HG02759 (cell line): Measurements from ENCODE around the gene EFR3B.
"Not testable (repeated sequence)": the region's sequence is repeated elsewhere in the genome, so short reads cannot be mapped to it uniquely, and the experiment has no call there.

Experiments used
- ATAC-seq: cut with Tn5 transposase; IDR thresholded peaks from one replicate; pipeline ENCODE4 v1.9.1; 2021; ENCODE audit warnings: mild to moderate bottlenecking, moderate library complexity; ENCODE audit not compliant: unreplicated experiment

The EFR3B gene, protein sequence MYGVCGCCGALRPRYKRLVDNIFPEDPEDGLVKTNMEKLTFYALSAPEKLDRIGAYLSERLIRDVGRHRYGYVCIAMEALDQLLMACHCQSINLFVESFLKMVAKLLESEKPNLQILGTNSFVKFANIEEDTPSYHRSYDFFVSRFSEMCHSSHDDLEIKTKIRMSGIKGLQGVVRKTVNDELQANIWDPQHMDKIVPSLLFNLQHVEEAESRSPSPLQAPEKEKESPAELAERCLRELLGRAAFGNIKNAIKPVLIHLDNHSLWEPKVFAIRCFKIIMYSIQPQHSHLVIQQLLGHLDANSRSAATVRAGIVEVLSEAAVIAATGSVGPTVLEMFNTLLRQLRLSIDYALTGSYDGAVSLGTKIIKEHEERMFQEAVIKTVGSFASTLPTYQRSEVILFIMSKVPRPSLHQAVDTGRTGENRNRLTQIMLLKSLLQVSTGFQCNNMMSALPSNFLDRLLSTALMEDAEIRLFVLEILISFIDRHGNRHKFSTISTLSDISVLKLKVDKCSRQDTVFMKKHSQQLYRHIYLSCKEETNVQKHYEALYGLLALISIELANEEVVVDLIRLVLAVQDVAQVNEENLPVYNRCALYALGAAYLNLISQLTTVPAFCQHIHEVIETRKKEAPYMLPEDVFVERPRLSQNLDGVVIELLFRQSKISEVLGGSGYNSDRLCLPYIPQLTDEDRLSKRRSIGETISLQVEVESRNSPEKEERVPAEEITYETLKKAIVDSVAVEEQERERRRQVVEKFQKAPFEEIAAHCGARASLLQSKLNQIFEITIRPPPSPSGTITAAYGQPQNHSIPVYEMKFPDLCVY

DNA sequence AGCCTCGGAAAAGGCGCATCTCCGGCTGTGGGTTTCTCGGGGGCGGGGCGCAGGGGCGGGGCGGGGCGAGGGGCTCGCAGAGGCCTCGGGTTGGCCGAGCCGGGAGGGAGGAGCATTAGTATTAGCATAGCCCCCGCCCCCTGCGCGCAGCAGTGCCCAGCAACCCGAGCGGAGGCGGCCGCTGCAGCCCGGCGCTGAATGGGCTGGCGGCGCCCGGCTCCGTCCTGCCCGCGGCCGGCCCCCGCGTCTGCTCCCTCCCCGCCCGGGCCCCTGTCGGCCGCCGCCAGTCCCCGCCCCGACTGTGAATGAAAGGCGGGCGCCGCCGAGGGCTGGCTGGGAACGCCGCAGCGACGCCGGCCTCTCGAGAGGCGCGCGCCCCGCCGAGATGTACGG, at the start of gene EFR3B:
Gene EFR3B, plus strand, starts transcription at position 149 of the 393 bp plus-strand sequence. Its CDS starts 237 bp downstream, at position 386.
- peak; percentile 99 for ATAC-seq

DNA sequence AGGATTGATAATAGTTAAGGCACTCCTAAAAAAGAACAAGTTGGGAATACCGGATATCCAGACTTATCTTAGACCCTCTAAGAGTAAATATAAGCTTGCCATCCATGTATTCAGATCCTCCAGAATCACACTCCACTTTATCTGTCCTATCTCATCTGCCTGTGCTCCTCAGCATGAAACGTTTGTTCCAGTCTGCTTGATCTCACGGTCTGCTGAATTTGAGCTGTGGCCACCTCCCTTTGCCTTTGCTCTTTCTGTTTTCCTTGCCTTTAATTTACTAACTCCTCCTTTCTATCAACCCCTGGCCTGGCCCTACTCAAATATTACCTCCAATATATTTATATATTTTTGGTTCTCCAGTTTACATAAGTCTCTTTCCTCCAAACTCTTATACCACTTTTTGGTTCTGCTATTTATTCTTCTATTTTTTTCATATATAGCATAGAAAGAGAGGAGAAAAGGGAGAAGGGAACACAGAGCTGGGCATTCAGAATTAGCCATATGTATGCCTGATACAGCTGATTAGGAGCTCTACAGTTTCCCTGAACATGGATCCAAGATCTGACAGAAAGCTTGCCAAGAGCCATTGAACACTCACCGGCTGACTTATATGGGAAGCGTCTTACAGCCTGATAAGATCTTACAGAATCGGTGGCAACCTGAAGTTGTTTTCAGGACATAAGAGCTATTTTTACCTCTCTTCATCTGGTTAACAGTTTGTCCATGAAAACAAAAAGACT, 48.3 kb upstream of the EFR3B start:
- no peak for ATAC-seq

DNA sequence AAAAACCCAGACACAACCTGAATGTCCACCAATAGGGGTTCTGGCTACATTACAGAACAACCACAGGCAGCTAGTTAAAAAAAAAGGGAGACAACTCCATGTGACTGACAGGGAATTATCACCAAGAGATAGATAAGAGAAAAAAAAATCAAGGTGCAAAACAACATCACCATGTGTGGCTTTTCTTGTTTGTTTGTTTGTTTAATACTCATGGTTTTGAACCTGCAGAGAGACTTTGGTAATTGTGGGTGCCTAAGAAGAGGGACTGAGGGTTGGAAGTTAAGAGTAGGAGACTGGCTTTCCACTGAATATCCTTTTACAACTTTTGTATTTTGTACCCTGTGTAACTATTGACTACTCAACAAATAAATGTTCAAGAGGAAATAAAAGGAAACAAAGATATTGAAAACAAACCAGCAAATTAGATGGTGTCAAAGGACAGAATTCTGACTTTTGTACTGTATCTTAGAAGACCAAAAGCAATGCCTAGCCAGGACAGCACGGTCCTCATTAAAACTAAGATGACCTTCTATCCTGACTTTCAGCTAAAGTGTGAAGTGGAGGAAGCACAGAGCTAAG, 47.6 kb upstream of the EFR3B start:
- ATAC-seq: no peak

DNA sequence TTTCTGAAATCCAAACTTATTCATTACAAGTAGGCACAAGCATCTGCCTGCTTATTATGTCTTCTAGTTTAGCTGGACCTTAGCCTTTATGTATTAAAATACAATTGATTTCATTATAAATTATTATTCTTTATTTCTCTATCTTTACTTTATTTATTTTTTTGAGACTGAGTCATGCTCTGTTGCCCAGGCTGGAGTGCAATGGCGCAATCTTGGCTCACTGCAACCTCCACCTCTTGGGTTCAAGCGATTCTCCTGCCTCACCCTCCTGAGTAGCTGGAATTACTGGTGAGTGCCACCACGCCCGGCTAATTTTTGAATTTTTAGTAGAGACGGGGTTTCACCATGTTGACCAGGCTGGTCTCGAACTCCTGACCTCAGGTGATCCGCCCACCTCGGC, 42.8 kb upstream of the EFR3B start:
- ATAC-seq: not testable (repeated sequence)

DNA sequence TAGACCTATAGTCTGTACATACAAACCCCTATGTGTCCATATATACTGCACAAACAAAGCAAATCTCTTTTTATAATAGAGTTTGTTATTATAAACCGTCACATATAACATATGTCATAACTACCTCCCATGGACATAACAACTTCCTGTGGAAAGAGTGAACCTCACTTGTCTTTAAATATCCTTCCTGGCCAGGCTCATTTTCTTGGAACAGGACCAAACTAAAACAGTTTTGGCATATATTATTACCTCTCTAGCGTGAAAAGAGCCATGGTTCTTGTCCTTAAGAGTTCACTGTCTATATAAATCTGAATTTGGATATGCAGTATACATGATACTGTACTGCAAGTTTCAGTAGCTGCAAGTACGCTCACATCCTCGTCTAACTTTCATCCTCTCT, 41.8 kb upstream of the EFR3B start:
- no peak for ATAC-seq

DNA sequence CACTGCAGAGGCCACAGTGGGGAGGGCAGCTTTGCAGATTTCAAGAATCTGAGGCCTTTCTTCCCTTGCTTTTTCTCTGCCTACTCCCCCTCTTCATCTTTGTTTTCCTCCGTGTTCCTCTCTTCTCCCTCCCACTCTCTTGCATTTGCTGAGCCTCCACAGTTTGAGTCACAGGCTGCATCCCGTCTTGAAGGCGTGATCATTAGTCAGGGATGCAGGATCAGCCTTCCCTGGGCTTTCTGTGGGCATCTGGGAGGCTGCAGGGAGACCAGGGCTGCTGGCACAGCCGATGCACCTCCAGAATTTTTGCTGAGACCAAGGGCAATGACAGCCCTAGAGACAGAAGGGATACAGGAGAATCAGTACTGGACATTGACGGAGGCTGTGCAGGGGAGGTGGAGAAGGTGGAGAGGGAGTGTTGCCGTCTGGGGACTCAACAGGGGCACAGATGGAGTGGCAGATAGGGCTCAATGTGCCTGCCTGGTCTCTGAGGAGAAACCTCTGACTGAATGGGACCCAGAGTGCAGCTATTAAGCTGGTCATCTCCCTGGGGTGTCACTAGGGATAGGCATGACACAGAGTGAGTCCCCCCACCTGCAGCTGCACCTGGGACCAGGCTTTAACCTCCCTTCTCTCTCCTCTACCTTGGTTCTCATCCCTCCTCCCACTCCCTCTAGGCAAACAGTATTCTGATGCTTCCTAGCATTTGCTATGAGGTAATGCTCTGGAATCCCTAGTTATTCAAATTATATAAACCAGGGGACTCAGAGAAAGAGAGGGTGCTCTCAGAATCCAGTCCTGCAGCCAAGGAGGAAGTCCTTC, 41.2 kb upstream of the EFR3B start:
- no peak for ATAC-seq

DNA sequence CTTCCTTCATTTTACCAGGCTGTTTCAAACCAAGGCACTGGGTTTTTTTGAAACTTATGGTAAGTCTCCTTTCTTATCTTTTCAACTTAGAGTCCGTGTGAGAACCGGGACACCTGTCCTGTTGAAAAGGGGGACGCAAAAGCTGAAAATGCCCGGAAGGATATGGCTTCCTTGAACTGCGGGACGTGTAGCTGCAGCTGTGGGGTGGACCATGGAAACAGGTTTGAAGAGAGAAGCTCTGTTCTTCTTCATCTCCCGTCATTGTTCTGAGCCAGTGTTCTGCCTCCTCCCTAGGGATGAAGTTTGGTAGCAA, 40.6 kb upstream of the EFR3B start:
- ATAC-seq: no peak

DNA sequence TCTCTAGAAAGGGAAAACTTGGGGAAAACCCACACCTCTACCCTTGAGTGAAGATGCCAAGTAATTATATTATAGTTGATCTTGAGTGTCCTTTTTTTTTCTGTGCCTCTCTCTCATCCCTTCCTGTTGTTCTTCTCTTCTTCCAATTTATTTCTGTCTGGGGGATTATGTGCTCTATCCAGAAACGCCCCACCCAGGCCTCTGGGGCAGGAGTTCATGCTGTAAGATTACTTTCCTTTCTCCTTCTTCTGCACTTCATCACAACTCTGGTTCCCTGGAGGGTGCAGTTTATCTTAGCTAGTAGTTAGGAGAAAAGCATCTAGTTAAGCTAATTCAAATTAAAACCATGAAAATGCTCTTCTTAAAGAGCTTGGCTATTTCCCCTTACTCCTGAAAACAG, 39.8 kb upstream of the EFR3B start:
- no peak for ATAC-seq

DNA sequence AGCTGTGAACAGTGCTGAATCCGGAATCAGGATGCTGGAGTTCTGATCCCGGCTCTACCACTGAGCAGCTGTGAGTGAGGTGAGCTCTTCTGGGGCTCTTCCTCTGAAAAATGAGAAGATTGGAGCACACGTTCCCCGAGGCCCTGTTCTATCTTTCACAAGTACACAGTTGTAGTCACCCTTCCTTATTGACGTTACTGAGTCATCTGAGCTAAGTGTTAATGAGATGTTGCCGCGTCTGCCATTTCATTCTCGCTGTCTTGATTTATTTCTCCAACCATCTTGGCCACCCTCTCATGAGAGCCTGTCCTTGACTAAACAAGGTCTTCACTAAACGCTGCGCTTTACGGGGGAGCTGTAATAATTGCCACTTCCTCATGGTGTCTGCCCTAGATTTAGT, 31.9 kb upstream of the EFR3B start:
- no peak for ATAC-seq

DNA sequence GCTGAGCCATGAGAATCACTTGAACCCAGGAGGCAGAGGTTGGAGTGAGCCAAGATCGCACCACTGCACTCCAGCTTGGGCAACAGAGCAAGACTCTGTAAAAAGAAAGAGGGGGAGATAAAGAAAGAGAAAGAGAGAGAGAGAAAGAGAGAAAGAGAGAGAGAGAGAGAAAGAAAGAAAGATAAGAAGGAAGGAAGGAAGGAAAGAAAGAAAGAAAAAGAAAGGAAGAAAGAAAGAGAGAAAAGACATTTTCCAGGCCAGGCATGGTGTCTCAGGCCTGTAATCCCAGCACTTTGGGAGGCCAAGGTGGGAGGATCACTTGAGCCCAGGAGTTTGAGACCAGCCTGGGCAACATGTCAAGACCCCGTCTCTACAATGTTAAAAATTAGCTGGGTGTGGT, 30.5 kb upstream of the EFR3B start:
- not testable (repeated sequence) for ATAC-seq

DNA sequence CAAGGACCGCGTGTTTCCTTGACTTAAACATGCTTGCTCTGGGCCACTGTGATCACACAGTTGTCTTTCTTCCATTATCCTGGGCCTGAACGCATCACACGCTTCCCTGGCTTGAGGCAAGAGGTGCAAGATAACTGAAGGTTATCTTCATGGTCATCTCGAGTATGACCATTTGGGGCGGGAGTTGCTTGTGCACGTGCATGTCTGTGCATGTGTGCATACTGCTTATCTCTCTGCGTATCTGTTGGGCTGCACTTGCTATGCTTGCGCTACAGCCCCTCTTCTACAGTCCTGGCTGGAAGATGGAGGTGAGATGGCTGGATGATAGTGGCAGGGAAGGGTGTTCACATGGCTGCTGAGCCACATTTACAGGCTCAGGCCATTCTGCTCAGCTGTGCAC, 27.2 kb upstream of the EFR3B start:
- ATAC-seq: no peak

DNA sequence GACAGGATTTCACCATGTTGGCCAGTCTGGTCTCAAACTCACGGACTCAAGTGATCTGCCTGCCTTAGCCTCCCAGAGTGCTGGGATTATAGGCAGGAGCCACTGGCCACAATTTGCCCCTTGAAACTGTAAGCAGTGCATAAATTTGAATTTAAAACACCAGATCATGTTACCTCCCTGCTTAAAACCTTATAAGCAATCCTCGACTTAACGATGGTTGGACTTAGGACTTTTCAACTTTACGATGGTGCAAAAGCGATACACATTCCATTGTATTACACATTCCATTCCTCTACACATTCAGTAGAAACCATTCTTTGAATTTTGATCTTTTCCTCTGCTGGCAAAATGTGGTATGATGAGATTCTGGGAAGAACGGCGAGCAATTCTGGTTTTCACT, 23.2 kb upstream of the EFR3B start:
- ATAC-seq: no peak

DNA sequence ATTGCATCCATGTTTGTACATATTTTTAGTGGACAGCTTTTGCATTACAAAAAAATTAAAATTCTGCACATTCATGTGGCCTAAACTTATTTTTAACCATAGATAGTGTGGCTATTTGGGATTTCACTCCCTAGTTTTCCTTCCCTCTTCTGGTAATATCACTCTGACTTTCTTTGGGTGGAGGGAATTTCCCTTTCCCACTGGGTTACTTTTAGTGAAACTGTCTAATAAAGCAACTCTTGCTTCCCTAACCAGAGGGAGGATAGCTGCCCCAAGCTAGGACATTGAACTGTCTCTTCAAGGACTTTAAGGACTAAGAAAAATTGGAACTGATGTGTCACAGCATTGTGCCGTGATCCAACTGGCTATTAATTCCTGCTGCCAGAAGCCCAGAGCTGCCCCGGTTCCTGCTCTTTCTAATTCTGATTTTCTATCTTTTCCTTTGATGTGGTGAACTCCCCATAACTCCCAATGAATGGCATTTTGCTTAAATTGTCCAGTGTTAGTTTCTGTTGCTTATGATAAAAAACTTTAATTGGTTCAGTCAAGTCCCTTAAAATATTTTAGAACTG, 20.0 kb upstream of the EFR3B start:
- ATAC-seq: no peak

DNA sequence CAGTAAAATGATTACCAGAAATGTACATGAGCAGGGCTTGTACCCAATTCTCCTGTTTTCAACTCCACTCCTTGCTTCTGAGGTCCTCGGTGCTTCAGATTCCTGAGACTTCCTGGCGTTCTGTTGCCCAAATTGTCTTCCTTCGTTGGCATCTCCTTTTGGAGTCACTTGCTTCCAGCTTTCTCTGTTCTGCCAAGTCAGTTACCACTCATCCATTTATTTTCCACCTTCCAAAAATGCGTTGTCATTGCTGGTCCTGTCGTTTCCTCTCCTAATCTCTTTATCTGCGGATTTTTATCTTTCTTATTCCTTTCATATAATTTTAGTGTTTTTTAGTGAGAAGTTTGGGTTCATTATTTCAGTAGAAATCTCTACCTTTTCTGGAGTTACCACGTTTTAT, 18.5 kb upstream of the EFR3B start:
- ATAC-seq: no peak

DNA sequence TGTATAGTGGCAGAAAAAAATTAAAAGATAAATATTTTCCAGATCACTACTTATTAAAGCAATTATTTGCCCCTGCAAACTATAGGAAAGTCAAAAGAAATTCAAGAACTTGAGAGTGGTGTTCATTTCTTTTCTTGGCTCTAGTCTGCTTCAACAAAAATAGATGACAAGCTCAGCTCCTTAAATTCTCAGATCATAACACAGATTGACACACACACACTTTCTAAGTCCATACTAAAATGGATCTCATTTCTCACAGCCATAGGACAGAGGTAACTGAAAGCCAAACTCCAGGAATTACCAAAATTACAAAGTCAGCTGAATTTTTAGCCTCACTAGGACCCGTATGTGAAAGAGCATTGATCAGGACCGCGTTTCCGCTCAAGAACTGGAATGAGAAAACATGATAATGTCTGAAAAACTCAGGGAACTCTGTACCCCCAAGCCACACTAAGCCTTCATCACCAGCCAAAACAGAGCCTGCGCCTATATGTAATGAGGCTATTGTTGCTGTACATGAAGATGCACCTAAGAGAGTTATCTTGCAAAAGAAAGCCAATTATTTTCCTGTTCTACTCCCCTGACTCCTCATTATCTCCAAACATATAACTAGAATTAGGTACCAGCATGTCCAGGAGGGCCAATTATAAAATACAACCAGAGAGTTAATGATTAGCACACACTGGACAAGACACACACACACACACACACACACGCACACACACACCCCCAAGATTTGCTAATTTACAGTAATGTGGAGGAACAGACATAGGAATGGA, 16.5 kb upstream of the EFR3B start:
- no peak for ATAC-seq

DNA sequence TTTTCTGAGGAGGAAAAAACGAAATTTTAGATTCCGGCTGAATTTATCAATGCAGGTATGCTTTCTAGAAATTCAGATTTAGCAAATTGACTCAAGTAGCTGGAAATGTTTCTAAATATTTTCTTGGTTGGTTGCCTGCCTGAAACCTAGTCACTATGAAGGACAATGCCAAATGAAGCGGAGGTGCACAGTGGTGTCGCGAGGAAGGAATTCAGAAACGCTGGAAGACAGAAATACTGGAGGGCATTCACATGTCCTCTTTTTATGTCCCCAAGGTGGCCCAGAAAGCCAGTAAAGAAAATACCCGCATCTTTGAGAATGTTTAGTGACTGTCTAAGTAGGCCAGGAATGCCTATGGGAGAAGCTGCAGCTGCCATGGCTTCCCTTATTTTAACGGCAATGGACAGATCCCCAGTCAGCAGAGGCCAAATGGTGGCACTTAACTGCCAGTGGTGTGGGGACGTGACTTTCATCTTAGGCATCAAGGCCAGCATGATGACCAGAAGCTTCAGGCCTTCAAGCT, 15.8 kb upstream of the EFR3B start:
- ATAC-seq: no peak

DNA sequence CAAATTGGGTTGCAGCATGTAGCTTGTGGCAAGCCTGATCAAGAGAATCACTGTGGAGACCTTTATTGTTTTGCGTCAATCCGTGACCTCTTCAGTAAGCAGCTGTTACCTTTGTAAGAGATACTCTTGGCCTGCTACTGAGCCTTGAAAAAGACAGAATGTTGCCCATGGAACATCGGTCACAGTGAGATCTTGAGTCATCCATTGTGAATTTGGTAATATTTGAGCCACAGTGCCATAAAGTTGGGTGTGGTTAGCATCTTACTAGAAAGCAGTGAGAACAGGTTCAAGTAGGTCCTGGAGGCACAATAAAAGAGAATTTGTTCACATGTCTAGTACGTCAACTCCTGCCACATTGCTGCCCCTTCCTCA, 12.7 kb upstream of the EFR3B start:
- no peak for ATAC-seq

DNA sequence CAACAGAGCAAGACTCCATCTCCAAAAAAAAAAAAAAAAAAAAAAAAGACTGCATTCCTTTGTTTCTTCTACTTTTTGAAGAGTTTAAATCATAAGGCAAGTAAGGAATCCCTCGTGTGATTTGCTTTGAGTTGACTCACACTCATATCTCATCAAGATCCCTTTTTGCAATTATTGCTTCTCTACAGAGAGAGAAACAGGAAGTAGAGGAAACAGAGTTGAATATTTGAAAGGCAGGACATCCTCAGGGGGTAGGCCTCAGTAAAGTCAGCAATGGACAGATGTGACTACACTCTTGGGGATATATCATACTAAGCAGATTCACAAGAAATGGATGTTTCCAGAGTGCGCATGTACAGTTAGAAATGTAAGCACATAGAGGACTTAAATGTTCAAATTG, 11.2 kb upstream of the EFR3B start:
- no peak for ATAC-seq

DNA sequence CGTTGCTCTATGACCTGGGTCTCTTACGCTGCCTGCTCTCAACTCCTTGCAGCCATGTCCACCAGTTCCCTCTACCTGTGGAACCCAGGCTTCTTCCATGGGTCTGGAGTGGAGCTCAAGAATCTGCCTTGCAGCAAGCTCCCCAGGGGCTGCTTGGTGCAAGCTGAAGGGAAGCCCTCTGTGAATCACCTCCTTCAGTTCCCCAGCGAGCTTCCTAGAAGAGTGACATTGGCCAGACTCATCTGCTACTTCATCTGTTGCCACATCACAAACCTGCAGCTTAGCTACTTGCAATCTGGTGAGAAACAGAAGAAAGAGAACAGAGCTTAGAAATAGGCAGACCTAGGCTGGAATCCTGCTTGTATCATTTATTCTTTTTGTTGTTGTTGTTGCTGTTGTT, 9.8 kb upstream of the EFR3B start:
- ATAC-seq: no peak
